GM04503 (cell line): Measurements from ENCODE around the gene SMARCA2.

ENCODE experiments used
- DNase-seq: peaks from one replicate; pipeline ENCODE4 v3.0.0-alpha.2; 2012; ENCODE audit warnings: low read depth

Gene SMARCA2

DNA sequence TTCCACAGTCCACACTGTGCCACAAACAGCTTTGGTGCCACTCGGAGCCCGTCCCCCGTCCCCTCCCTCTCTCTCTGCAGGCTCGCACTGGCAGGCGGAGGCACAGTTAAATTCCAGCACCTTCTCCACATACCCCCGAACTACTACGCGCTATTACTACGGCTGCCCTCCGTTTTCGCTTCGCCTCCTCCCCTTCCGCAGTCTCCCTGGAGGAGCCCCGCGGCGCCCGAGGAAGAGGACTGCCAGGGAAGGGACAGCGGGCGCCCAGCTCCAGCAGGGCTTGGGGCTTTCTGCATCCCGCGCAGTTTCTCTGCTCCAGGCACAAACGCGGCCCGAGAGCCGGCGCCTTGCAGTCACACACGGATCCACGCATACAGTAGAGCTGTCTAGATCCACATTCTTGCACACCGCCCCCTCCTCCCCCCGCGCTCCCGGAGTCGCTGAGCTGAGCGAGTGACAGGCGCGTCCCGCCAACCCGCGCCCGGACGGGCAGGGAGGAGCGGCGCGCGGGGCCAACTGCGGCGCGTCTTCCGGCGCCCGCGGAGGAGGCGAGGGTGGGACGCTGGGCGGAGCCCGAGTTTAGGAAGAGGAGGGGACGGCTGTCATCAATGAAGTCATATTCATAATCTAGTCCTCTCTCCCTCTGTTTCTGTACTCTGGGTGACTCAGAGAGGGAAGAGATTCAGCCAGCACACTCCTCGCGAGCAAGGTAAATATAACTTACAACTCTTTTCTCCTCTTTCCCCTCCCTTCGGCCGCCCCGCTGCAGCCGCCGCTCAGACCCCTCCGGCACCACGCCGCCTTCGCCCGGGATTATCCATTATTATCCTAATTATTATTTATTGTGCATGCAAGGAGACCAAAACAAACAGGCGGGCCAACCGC, at the start of gene SMARCA2:
SMARCA2 (plus strand) TSS at position 652 of the 885 bp plus-strand sequence. CDS start 13,676 bp downstream, outside the sequence.
- DNase-seq = peak; percentile 90

DNA sequence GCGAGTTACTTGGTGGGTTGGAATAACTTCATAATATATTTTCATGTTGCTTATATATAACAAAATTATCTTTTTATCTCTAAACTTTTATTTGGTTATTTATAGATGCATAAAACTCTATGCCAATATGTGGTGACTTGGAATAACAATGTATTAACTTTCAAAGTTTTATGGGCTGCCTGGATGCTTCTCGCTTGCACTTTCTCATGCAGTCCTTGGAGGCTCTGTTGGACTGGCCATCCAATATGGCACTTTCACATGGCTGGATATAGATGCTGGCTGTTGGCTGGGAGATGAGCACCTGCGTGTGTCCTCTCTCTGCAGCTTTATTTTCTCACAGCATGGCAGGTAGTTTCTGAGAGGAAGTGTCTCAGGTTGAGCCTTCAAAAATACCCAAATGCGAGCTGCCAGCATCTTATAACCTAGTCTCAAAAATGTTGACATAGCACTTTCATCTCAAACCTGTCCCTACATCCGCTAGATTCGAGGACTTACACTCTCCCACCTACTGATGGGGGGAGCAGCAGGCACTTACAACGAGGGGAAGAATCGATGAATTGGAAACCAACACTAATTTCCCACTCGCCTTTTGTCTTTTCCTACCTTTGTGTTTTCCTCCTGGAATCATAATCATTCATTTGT, 48.3 kb upstream of the SMARCA2 start:
- DNase-seq = no peak

DNA sequence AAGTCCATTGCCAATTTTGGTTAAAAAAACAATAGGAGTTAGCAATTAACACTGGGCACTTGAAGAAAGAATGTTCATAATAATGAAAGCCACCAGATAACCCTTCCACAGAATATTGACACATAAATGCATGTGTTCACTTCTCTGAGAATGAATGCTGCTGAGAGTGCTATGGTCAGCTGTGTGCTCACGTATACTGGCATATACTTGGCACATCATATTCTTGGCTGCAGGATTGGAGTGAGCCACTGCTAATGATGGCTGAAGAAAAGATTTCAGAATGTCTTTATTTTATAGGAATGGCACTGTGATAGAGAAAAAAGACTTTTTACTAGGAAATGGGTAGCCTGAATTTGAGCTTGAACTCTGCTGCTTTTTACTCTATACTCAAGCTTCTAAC, 46.0 kb upstream of the SMARCA2 start:
- DNase-seq = no peak

DNA sequence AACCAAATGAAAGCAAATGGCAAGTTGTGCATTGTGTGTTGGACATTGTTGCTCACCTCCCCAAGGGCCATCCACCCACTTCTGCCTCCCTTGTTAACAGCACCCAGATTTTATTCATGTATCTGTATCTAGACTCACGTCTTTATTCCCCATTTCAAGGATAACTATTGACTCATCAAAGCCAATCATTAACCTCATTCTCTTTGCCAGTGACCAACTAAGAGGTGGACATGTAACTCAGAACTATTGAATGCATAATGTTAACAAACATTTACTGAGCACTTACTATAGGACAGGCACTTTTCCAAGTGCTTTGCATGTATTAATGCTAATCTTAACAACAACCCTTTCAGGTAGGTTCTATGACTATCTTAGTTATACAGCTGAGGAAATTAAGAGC, 45.2 kb upstream of the SMARCA2 start:
- DNase-seq = no peak

DNA sequence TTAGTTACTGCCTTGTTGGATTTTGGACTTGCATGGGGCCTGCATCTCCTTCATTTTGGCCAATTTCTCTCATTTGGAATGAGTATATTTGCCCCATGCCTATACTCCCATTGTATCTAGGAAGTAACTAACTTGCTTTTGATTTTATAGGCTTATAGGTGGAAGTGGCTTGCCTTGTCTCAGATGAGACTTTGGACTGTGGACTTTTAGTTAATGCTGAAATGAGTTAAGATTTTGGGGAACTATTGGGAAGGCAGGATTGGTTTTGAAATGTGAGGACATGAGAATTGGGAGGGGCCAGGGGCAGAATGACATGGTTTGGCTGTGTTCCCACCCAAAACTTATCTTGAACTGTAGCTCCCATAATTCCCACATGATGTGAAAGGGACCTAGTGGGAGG, 42.5 kb upstream of the SMARCA2 start:
- no peak for DNase-seq

DNA sequence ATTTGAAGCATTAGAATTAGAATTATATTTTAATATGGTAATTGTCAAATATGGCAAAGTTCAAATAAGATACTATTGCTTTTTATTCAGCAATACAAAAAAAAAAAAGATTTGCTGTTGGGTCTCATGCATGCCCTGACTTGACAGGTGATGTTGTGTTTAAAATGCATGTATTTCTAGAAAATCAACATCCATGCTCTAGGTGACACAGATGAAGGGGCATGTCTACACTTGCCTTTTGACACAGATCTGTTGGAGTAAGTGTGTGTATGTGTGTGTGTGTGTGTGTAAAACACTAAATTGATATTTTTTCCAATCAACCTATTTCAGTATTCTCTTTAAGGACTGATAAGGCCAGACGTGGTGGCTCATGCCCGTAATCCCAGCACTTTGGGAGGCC, 38.1 kb upstream of the SMARCA2 start:
- no peak for DNase-seq

DNA sequence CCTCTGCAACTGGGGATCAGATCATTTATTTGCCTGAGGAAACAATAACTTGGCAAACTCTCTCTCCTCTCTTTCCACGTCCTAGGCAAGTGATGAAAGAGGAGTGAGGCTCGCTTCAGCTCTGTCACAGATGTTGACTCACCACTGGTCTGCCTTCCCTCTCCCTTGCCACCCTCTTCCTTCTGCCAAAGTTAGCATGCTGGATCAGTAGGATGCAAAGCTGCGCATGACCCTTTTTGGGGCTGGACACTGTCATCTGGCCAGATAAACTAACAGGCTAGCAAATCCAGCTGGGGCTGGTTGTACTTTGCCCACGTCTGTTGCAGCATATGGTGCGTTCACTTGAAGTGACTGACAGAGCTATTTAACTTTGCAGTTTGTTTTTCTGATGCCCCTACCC, 36.2 kb upstream of the SMARCA2 start:
- peak; percentile 82 for DNase-seq

DNA sequence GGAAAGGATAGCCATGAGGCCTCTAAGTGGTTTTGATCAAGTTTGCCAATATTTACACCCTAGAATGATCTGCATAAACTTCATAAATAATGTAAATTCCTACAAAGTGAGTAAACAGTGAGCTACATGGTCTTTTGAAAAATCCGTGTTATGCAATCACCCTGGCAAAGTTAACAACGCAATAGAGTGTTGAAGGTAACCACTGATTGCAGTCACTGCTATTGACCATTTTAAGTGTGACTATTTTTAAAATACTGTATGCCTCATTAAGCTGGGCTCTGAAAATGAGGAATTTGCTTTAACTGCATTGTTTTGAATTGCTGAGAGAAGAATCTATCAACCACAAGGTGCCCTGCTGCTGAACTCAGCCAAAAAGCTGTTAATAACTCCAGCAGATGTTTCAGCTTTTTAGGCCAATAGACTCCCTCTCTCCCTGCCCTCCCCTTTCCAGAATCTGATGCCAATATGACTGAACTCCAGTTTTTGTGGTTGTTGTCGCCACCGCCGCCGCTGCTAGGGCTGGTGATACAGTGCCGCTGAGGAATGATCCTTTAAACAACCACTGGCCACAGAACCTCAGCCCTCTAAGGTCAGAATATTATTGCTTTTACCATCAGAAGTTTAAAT, 35.3 kb upstream of the SMARCA2 start:
- DNase-seq = peak; percentile 99

DNA sequence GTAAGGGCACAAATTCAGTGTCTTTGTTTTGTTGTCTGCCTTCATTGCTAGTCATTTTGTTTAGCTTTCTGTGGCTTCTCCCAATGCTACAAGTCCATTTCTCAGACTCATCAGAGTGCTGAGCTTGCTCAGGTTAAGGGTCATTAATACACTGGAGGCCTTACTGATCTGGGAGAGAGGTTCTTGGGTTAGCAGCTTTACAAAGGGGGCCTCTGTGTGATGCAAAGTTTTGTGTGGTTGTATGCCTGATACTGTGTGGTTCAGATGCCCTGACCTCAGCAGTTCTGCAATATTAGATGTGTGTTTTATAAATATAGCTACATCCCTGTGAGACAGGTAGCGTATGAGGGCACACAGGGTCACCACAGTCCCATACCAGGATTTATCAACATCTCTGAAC, 34.8 kb upstream of the SMARCA2 start:
- no peak for DNase-seq

DNA sequence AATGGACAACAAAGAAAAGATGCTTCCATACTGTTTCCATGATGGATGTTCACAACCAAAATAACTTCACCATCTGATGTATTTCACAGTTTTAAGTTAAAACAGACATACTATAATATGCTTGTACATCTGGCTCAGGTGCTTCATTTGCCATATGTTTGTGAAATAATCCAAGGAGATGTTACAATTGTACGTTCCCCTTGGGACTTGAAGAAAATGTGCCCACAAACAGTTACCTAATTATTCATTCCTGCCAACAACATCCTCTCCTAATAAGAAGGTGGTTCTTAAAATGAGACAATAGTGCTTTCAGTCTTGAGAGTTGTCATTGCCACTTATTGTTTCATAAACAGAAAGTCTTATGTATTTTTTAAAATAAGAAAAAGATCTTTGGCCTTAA, 33.1 kb upstream of the SMARCA2 start:
- no peak for DNase-seq

DNA sequence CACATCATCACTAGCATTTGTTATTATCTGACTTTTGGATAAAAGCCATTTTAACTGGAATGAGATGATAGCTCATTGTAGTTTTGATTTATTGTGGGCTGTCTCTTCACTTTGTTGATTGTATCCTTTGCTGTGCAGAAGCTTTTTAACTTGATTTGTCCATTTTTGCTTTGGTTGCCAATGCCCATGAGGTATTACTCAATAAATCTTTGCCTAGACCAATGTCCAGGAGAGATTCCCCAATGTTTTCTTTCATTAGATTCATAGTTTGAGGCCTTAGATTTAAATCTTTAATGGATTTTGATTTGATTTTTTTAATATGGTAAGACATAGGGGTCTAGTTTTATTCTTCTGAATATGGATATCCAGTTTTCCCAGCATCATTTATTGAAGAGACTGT, 28.8 kb upstream of the SMARCA2 start:
- no peak for DNase-seq

DNA sequence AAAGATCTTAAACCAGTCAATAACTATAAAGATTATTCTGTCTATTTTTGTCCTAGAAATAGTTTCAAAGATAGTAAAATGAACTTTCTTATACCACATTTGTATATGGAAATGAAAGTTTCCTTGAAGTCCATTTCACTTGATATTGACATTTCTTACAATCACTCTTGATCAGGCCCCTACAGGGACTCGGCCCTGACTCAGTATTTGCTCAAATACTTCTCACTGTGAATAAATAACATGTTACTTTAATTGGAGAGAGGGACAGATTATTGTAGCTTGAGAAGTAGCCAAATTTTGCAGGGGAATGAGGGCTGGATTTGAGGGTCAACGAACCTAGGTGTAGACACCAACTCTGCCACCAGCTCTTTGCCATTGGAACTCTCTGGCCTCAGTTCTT, 25.6 kb upstream of the SMARCA2 start:
- no peak for DNase-seq

DNA sequence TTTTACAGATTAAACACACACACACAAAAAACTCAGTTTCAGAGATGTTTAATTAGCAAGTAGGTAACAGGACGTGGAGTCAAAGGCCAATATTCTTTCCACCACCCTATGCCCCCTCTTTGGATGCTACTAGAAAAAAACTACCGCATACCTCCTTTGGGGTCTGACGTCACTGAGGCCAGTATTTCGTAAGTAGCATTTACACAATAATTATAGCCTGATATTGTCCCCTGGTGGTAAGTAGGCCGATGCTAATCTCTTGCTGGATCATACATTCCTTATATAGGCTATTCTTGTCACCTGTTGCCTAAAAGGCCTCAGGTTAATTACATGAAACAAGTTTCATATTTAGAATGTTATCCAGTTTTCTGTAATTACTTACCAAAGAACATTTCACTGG, 21.0 kb upstream of the SMARCA2 start:
- no peak for DNase-seq

DNA sequence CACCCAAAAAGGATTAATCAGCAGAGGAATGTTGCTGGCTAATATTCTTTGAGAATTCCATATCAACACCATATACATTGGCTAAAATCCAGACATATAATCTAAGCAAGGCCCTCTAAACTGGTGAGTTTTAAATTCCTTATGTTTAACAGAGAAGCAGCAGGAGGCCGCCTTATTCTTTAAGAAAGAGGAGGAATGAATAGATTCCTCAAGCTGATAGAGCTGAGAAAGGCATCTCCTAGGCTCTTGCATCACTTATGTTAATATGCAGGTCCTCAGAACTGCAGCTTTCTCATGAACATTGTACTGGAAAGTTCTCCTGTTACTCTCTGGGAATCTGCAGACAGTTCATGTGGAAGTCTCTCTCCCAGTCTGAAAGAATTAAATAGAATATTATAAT, 20.1 kb upstream of the SMARCA2 start:
- no peak for DNase-seq

DNA sequence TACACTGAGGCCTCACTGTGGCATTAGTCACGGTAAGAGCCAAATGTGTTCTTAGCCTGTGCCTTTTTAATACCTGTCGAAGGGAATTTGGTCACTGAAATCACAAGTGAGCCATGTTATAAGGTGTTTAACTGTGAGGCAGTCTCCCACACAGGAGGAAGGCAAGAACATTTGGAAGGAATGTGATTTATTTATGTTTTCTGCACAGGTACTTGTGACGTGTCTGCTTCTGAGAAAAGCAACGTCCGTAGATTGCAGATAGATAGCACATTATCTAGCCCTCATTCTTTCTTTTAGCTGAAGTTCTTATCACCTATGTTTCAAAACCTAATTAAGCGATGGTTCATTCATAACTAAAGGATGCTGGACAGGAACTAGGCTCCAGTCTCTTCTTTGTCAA, 19.0 kb upstream of the SMARCA2 start:
- no peak for DNase-seq

DNA sequence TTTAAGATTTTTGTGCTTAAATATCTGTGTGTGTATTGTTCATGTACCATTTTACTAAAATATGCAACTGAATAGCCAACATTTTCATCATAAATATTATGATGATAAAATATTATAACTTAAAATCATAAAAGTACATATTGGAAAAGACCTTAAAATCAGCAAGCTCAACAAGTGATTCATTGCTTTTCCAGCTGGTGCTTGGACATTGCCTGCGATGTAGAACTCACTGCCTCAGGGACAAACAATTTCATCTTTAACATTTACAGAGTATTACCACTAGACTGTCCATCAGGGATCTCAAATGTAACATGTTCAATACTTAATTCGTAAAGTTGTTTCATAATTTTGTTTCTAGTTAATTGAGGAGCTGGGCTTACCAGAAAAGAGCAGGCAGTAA, 17.5 kb upstream of the SMARCA2 start:
- DNase-seq = no peak

DNA sequence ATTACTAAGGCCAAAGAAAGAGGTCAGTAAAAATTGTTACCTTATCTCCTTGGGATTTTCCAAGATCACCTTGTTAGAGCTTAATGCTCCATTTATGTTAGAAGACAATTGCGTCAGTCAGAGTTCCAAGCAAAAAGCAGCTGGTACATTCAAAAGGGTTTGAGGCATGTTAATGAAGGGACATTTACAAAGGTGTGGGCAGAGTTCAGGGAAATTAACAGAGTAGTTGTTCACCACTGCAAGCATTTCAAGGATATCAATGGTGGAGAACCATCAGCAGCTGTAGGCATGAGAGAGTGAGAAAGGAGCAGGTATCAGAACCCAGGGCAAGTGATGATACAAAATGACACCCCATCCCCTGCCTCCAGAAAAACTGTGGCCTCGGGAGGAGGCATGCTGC, 17.0 kb upstream of the SMARCA2 start:
- no peak for DNase-seq

DNA sequence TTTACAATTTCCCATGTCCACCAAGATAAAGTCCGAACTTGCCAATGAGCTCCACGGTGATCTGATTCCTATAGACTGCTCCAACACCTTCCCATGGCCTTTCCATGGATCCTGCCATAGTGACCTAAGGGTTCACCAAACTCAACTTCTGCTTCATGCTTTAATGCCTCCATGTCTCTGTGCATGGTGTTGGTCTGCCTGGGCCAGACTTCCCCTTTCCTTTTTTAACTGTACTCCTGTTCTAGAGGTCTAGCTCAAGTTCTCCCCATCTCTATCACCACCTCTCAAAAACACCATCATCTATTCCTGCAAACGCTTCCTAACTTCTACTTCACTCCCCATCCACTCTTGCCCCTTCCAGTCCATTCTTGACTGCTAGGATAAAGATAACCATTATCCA, 14.8 kb upstream of the SMARCA2 start:
- DNase-seq = no peak

DNA sequence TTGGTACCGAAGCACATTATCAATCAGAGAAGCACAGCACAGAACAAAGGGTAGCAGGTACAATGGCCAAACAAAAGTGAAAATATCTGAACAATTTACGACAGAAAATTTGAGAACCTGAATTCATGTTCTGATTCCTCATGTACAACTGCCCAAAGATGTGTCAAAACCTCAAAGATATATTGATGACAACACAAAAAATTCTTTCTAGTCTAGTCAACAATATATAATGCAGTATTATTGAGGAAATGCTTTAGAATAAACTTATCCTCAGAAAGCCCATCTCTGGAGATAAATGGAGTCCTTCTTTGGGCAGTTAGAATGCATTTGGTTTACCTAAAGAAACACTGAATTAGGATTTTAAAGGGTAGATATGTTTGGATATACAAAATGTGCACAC, 6.8 kb upstream of the SMARCA2 start:
- no peak for DNase-seq

DNA sequence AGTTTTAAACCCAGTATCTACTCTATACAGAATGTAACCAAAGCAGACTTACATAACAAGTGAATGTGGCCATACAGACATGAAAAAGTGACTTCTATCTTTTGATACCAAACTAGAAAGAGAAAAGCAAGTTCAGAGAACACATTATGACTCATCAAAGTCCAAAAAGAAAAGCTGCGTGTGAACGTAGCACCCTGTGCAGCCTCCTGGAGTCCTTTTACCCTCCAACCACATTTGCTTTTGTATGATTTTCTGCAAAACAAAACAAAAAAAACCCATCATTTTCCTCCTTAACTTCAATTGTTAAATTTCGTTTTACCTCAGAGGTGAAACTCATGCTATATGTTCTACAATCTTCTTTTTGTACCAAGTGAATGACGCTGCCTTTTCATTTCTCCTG, 2.8 kb upstream of the SMARCA2 start:
- no peak for DNase-seq

DNA sequence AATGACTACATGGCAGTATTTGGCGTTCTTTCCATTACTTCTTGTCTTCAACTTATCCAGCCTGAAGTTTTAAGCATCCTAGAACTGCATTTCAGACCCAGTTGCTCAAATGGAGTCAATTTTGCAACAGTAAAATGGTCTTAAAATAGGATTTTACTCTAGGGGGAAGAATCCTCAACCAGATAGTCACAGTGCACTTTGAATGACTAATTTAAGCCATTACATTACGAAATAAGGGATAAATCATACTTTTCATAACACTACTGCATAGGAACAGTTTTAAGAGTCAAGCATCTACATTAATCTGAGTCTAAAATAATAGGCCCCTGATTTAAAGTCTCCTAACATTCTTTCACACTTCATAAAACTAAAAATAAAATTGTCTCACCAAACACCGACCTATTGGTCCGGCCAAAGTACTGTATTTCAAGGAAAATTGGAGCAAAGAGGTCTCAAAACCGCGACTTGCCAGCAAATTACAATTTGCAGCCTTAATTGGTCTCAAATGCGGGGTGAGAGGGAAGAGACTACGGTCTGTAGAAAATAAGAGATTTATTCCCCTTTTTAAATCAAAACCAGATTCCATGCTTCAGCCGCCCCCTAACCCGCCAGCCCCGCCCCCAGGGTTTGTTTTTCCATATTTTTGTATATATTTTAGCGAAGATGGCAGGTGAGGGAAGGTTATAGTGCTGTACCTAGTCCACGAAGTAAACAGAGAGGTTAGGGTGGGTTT, 1.2 kb upstream of the SMARCA2 start:
- DNase-seq = peak; percentile 53

DNA sequence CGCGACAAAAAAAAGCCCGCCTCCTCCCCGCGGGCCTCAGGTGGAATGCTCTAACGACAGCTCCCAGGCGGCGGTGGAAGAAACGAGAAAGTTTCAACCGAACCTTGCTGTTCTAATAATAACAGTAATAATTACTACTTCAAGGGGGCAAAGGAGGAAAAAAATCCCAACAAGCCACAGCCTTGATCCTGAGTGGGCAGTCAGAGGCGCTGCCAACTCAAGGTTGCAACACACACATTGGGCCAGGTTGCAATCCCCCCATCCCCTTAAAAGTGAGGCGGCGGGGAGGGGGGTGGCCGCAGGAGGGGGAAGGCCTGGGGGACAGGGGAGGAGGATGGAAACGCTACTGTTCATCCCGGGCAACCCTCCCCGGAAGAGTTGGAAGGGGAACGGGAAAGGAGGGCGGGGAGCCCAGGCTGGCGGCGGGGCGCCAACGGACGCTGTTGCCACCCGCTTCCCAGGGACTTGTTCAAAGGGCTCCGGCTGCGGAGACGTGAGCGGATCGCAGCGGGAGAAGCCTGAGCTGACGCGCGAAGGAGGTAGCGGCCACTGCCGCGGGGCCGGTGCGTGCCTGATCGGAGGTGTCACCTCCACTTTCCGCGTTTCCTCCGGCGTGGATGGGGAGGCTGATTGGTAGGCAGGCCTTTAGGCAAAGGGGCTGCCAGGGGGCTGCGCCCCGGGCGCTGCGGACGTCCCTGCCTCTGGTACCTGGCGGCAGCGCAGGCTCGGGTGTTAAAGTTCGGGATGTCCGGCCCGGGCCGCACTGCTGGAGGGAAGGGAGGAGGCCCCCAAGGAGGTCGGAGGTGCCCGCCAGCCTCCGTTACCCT, 647 bp downstream of the SMARCA2 start:
- DNase-seq = no peak
